HG03460 (cell line): ENCODE measurements around the gene KIF6.
"Not testable (repeated sequence)": the region's sequence is repeated elsewhere in the genome, so short reads cannot be mapped to it uniquely, and the experiment has no call there.

Experiments
- ATAC-seq: cut with Tn5 transposase; IDR thresholded peaks from one replicate; pipeline ENCODE4 v1.9.1; 2021; ENCODE audit not compliant: unreplicated experiment

Gene KIF6

GRCh38 chr6:39515006-39515405 is 210.2 kb downstream of the KIF6 start:
- ATAC-seq = no peak

- ATAC-seq = not testable (repeated sequence)
Observed at GRCh38 chr6:39509831-39510230, 215.4 kb downstream of the KIF6 start.

GRCh38 chr6:39508515-39508914 is 216.7 kb downstream of the KIF6 start:
- ATAC-seq = no peak

- no peak for ATAC-seq
Observed at GRCh38 chr6:39507331-39507998, 217.7 kb downstream of the KIF6 start.

- ATAC-seq = not testable (repeated sequence)
Observed at GRCh38 chr6:39502362-39502955, 222.7 kb downstream of the KIF6 start.

DNA sequence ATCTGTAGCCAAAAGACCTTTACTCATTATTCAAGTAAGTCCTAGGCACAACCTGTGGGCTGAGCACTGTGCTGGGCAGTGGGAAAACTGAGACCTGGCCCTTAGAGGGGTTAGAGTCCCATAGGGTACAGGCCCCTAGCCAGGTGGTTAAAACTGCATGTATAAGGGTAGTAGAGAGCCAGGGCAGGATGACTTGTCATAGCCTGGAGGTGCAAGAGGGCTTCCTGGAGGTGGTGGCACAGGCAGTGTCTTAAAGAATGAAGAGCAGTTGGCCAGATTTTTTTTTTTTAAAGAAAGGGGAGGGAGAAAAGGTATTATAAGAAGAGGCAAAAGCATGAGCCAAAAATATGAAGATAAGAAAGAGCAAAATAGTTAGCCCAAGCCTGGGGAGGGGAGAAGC is 226.2 kb downstream of the KIF6 start:
- no peak for ATAC-seq

GRCh38 chr6:39498096-39498495 is 227.1 kb downstream of the KIF6 start:
- no peak for ATAC-seq

DNA sequence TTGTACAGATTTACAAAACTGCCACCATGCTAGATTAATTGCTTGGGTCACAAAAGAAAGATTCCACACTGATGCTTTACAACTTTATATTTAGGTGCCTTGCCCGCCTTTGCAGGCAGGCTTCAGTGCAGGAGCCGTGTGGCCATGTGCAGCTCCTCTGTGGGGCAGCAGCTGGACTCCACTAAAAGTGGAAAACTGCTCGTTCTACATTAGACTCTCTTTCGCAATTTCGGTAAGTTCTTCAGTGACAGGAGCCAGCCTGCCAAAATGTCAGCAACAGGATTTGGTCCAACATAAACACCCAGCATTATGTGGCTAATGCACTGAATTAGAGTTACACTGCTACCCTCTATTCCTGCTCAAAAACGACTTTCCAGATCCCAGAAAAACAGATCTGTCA is 228.3 kb downstream of the KIF6 start:
- no peak for ATAC-seq

DNA sequence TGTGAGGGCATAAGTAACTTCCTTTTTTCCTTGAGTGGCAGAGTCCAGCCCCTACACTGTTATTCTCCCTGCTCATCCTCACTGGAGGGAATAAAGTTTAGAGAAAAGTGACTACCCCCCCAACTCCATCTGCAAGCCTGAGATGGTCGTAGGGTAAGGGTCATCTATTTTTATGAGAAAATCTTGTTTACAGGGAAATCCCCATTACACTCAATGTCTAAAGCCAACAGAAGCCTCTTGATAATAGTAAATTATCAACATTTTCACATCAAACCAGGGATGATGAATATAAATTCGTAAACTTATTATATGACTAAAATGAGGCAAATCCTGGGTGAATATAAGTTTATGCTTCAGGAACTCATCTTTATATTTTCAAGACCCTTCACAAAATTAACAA is 228.8 kb downstream of the KIF6 start:
- ATAC-seq = no peak

DNA sequence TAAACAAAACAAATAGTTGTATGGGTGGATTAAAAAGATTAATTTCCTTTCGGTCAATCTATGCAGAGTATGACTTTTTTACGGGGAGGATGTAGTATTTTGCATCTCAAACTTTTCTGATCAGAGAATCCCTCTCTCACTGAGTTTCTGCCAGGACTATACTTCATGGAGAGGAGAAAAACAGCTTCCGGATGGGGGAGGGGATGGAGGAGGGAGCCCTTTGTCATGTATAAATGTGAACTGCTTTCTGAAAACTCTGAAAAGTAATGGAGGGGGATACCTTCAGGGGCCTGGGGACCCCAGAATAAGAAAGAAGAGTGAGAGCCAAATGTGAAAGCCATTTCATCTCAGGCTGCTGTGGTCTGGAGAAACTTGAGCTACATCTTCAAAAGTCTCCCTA is 229.6 kb downstream of the KIF6 start:
- no peak for ATAC-seq

GRCh38 chr6:39494998-39495397 is 230.2 kb downstream of the KIF6 start:
- no peak for ATAC-seq

- ATAC-seq = no peak
Observed at GRCh38 chr6:39493777-39494176, 231.4 kb downstream of the KIF6 start.

GRCh38 chr6:39493174-39493573 is 232.0 kb downstream of the KIF6 start:
- no peak for ATAC-seq

DNA sequence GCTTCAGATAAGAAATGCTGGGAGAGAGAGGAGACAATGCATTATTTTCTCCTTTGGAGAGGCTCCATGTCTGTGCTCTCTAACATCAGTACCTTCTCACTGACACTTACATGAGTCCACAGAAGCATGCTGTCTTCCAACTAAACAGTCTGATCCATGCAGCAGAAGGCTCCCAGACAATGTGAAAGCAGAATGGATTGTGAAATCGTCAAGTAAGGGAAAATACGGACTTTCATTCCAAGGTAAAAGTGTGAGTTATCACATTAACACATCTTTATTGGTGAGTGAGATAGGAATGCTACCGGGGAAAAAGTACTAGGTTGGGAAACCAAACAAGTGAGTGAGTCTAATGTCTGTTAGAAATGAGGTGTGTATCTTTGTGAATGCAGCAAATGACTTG is 235.1 kb downstream of the KIF6 start:
- no peak for ATAC-seq

DNA sequence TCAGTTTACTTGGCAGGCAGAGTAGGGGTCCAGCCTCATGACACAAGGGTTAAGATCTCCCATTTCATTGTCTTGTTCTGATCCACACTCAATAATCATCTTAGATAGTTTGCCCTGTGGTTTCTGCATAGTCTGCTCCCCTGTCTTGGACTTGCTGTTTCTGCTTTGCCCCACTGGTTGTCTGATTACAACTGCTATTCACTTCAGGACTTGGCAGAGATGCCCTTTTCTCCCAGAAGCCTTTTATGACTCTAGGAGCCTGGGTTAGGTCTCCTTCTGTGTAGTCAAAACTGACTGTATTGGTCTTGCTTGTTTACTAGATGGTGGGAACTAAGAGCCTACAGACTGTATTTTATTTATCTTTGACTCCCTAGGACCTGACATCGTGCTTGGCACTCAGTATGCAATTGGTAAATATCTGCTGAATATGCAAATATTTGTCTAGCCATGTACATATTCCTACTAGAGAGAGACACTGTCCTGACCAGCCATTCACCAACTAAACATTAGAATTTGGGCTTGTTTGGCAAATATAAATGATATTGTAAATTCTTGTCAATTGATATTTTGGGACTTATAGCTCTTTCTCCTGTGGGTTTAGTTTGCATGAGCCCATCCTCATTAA is 236.8 kb downstream of the KIF6 start:
- ATAC-seq = no peak

DNA sequence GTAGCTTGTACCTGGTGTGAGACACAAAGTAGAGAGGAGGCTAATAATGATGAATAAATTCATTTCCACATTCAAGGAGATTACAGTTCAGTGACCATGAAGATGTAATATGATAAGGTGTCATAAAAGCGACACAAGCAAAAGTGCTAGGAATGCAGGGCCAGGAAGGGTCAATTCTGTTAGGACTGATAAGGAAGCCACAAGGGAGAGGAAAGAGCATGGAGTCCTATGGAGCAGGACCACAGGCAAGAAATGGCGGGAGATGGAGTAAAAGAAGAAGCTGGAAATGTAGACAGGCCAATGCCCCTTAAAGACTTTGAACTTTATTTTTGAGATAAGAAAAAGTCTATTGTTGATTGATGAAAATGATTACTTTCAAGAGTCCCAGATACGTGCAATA is 240.9 kb downstream of the KIF6 start:
- no peak for ATAC-seq

DNA sequence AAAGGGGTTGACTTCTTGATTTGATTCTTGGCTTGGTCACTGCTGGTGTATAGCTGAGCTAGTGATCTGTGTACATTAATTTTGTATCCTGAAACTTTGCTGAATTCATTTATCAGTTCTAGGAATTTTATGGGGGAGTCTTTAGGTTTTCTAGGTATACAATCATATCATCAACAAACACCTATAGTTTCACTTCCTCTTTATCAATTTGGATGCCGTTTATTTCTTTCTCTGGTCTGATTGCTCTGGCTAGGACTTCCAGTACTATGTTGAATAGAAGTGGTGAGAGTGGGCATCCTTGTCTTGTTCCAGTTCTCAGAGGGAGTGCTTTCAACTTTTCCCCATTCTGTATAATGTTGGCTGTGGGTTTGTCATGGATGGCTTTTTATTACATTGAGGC is 245.4 kb downstream of the KIF6 start:
- ATAC-seq = not testable (repeated sequence)

DNA sequence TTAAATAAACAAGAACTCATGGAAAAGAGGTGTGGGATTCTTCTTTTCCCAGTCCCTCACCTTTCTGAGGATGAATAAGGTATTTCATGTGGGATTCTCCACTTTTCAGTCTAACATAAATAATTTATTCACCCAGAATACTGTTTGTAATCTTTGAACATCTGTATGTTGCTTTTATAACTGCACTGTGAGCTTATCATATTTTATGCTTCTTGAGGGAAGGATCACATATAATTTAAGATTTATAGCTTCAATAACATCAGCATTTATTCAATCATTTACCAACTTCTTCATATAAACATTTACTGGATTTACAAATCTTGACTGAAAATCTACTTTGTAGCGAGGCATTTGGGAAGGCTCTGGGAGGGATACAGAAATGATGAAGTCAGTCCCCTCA is 248.5 kb downstream of the KIF6 start:
- ATAC-seq = no peak

DNA sequence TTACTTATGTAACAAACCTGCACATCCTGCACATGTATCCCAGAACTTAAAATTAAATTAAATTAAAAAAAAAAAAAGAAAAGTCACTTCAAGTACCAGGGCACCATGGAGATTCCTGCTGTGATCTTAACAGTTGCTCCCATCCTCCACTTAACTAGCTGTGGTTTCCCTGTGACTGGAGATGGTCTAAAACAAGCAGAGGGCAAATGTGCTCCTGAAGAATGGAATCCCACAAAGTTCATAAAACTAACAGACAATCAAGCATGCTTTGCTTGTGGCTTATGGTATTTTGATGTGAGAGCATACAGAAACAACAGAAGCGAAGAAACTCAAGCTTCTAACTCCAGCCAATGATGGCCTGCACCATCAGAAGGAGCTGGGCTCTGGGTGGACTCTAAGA is 249.1 kb downstream of the KIF6 start:
- ATAC-seq = no peak

DNA sequence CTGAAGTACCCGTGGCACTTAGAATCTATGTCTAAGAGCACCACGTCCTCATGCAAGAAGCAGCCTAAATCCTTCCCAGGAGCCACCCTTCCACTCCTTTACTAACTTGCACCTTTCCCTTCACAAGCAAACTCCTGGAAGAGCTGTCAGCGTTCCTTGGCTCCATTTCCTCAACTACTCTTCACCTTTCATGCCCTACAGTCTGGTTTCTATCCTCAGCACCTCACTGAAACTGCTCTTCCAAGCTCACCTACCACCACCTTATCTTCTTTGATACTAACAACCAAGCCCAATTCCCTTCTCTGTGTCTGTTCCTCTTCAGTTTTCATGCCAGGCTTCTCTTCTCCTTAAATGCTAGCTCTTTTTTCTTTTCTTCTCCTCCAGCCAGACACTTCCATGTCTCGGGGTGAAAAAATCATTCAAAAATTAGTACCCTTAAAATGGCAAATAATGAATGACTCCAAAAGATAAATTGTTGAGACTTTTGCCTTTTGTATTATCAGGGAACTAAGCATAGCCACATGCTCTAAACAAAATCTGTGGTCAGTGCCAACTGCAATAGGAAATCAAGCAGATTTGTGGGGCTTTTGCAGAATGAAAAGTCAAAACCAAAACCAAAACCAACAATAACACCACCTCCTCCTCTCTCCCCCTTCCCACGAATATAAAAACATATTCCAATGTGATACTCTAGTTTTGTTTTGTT is 253.1 kb downstream of the KIF6 start:
- ATAC-seq = no peak

GRCh38 chr6:39470506-39470905 is 254.7 kb downstream of the KIF6 start:
- ATAC-seq = no peak

DNA sequence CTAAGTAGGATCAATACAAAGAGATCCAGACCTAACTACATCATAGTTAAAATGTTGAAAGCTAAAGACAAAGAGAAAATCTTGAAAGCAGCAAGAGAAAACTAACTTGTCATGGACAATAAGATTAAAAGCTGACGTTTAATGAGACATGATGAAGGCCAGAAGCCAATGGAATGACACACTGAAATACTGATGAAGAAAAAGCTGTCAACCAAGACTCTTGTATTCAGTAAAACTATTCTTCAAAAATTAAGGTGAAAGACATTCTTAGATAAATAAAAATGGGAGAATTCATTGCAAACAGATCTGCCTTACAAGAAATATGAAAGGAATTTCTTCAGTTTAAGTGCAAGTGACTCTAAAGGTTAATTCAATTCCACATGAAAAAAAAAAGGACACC is 256.8 kb downstream of the KIF6 start:
- ATAC-seq = no peak
